Measurements from ENCODE around the gene DENND2C.

DENND2C gene

GRCh38 chr1:114559356-114559755, 110.5 kb downstream of the DENND2C start:
- no peak overlapping the region for H3K27ac ChIP-seq
- TF ChIP-seq CTCF (conservative IDR thresholded peaks at IDR 0.05) (no peak), ZFX (IDR thresholded peaks at IDR 0.05) (no peak)

- no peak for TF ChIP-seq ZFX (IDR thresholded peaks at IDR 0.05)
- peak; percentile 81 for TF ChIP-seq CTCF (conservative IDR thresholded peaks at IDR 0.05)
- H3K27ac ChIP-seq: no peak overlapping the region
Measured at GRCh38 chr1:114558544-114558943, 111.3 kb downstream of the DENND2C start.

GRCh38 chr1:114554577-114554976, 115.3 kb downstream of the DENND2C start:
- TF ChIP-seq ZFX (IDR thresholded peaks at IDR 0.05) (no peak), CTCF (conservative IDR thresholded peaks at IDR 0.05) (no peak)
- no peak overlapping the region for H3K27ac ChIP-seq

GRCh38 chr1:114552106-114552639, 117.7 kb downstream of the DENND2C start:
- TF ChIP-seq ZFX (IDR thresholded peaks at IDR 0.05) (no peak), CTCF (conservative IDR thresholded peaks at IDR 0.05) (no peak)
- no peak overlapping the region for H3K27ac ChIP-seq

GRCh38 chr1:114551400-114551799, 118.4 kb downstream of the DENND2C start:
- TF ChIP-seq CTCF (conservative IDR thresholded peaks at IDR 0.05): no peak
- no peak for TF ChIP-seq ZFX (IDR thresholded peaks at IDR 0.05)
- H3K27ac ChIP-seq: no peak overlapping the region

- no peak for TF ChIP-seq CTCF (conservative IDR thresholded peaks at IDR 0.05)
- no peak for TF ChIP-seq ZFX (IDR thresholded peaks at IDR 0.05)
- H3K27ac ChIP-seq: no peak overlapping the region
Measured at GRCh38 chr1:114550336-114550735, 119.5 kb downstream of the DENND2C start.

GRCh38 chr1:114549137-114549536, 120.7 kb downstream of the DENND2C start:
- no peak overlapping the region for H3K27ac ChIP-seq
- TF ChIP-seq ZFX (IDR thresholded peaks at IDR 0.05) (no peak), CTCF (conservative IDR thresholded peaks at IDR 0.05) (no peak)

Data from C4-2B (cell line).